ENCODE measurements around the gene CYGB.

Gene CYGB

DNA sequence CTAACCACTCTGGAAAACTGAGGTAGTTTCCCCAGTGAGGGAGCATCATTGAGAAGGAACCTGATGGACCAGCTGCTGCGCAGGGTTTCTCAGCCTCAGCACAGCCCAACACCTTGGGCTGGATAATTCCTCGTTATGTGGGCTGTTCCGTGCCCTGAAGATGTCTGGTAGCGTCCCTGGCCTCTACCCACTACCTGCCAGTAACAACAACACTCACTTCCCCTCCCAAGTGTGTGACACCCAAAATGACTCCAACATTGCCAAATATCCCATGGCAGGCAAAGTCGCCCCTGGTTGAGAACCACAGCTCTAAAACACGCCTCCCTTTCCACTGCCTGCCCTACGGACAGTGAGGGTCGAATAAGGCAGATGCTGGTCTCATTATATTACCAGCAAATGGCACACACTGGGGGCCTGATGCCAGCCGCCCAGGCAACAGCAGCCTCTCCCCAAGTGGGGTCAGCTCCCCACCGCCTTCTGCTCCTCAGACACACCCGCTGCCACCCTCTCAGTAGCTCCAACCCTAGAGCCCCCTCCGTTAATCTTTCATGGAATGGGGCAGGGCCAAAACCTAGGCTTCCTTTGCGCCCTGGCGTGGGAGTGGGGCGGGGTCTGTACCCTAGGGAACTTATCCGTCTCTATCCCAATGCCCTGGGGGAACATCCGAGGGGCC lies 37.3 kb downstream of the CYGB start:
- no peak for DNase-seq (ENCODE audit: low read depth)
- TF ChIP-seq, protein P1, sequence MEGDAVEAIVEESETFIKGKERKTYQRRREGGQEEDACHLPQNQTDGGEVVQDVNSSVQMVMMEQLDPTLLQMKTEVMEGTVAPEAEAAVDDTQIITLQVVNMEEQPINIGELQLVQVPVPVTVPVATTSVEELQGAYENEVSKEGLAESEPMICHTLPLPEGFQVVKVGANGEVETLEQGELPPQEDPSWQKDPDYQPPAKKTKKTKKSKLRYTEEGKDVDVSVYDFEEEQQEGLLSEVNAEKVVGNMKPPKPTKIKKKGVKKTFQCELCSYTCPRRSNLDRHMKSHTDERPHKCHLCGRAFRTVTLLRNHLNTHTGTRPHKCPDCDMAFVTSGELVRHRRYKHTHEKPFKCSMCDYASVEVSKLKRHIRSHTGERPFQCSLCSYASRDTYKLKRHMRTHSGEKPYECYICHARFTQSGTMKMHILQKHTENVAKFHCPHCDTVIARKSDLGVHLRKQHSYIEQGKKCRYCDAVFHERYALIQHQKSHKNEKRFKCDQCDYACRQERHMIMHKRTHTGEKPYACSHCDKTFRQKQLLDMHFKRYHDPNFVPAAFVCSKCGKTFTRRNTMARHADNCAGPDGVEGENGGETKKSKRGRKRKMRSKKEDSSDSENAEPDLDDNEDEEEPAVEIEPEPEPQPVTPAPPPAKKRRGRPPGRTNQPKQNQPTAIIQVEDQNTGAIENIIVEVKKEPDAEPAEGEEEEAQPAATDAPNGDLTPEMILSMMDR (conservative IDR thresholded peaks at IDR 0.05; ENCODE audit: low read length) = no peak
- H3K4me3 ChIP-seq (ENCODE audit: low read length) = peak overlapping the region; percentile 65

DNA sequence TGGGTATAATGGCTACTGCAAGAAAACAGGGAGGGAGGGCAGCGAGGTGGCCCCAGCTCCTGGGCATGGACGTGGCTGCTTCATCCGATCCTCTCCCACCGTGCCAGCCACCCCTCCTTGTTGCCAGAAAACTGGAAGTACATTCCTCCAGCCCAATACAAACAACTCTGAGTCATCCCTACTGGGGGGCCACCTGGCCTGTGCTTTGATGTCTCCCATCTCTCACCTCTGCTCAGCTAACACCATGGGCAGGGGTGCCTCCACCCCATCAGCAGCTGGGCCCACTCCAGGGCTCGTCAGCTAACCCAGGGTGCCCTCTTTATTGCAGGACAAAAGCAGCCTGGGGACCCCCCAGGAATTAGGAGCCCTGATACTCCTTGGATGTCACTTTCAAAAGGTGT lies 38.2 kb downstream of the CYGB start:
- no peak overlapping the region for H3K4me3 ChIP-seq (ENCODE audit: low read length)
- TF ChIP-seq, protein P1 (conservative IDR thresholded peaks at IDR 0.05; ENCODE audit: low read length) = no peak
- DNase-seq (ENCODE audit: low read depth) = no peak

DNA sequence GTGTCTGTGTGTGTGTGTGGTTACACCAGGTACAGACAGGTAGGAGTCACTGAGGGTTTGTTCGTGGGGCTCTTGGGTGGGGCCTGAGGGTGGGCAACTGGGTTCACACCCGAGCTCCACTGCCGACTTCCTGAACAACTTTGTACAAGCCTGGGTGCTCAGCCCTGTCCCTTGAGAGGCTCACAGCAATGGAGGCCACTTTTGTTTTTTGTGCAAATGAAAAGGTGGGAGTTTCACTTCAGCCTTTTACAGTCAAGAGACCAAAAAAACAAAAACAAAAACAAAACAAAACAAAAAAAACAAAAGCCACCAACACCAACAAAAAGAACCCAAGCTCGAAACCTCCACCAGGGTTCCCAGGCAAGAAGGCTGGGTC lies 38.6 kb downstream of the CYGB start:
- no peak for DNase-seq (ENCODE audit: low read depth)
- TF ChIP-seq, protein P1 (conservative IDR thresholded peaks at IDR 0.05; ENCODE audit: low read length) = no peak
- no peak overlapping the region for H3K4me3 ChIP-seq (ENCODE audit: low read length)

DNA sequence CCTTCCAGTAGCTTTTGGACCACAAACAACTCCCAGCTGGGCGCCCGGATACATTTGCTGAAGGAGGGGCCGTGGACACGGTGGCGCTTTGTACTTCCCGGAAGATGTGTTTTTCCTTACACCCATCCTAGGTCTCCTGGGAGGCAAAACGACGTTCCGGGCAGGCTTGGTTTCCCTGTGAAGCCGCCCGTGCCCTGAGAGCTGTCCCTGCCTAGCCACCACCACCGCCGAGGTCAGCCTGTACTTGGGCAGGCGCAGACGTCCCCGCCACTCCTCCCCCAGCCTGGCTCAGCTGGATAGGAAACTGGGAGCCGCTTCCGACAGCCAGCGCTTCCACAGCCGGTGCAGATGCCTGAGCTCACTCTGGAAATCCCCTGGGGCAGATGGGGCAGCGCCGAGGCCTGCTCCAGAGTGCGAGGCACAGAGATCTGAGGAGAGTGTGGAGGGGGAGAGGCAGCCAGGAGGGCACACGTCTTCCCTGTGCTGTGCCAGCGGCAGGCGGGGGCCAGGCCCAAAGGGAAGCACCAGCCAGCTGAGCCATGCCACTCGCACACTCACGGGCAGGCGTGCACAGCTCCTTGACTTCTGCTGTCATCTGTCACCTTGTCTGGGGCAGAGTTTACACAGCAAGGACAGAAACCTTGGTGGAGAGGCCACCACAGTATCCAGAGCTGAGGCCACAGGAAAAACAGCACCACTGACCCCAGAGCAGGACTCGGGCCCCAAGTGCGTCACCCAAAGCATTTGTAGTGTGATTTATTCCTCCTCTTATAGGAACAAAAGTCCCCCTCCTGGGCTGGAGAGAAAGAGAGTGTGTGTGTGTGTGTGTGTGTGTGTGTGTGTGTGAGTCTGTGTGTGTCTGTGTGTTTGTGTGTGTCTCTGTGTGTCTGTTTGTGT lies 39.3 kb downstream of the CYGB start:
- peak; percentile 83 for DNase-seq (ENCODE audit: low read depth)
- TF ChIP-seq, protein P1 (conservative IDR thresholded peaks at IDR 0.05; ENCODE audit: low read length) = no peak
- peak overlapping the region; percentile 39 for H3K4me3 ChIP-seq (ENCODE audit: low read length)

DNA sequence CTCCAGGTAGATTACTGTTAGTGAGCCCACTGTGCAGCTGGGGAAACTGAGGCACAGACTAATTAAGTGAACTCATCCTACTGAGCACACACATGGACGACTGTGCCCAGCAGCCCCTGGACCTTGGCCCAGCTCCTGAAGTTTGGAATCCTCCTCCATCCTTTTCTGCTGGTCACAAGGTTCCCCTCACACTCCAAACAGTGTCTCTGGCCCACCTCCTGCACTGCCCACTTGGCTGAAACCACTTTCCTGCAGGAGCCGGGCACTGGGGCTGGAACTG lies 39.9 kb downstream of the CYGB start:
- H3K4me3 ChIP-seq (ENCODE audit: low read length) = peak overlapping the region; percentile 39; the same call in 1 of the 2 replicates
- TF ChIP-seq, protein P1 (conservative IDR thresholded peaks at IDR 0.05; ENCODE audit: low read length) = no peak
- no peak for DNase-seq (ENCODE audit: low read depth)

DNA sequence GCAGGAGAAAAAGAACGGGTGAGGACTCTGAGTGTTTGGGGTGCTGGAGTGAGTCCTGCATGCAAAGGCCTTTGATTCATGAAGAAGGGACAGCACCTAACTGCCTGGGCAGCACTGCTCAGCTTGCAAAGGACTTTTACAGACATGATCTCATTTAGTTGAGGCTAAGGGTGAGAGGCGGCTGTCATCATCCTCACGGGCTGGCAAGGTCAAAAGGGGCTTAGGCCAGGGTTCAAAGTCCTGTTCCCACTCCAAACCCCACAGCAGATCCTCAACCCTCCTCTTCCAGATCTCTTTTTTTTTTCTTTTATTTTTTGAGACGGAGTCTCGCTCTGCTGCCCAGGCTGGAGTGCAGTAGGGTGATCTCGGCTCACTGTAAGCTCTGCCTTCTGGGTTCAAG lies 41.0 kb downstream of the CYGB start:
- TF ChIP-seq, protein P1 (conservative IDR thresholded peaks at IDR 0.05; ENCODE audit: low read length) = no peak
- no peak overlapping the region for H3K4me3 ChIP-seq (ENCODE audit: low read length)
- no peak for DNase-seq (ENCODE audit: low read depth)
